Coronary artery (tissue), 2 donors: Measurements from ENCODE around the gene EDIL3.

Experiments
- DNase-seq: peaks from one replicate; pipeline ENCODE4 v3.0.0-alpha.2; 2017; ENCODE audit warnings: low spot score
- H3K27ac ChIP-seq, 2 donors: fragments of 200-600 bp; sonication (generic); one replicate each; pipeline ENCODE4 v1.5.1; 2016 to 2019
- H3K4me3 ChIP-seq: fragments of 200-600 bp; sonication (generic); 2 replicates; pipeline ENCODE4 v1.5.1; 2016; ENCODE audit warnings: mild to moderate bottlenecking, moderate library complexity
- TF ChIP-seq, protein P1 (sequence below): fragments of 200-600 bp; sonication (generic); IDR thresholded peaks from one replicate; pipeline ENCODE4 v1.5.1; 2019; ENCODE audit warnings: antibody characterized with exemption

Gene EDIL3

DNA sequence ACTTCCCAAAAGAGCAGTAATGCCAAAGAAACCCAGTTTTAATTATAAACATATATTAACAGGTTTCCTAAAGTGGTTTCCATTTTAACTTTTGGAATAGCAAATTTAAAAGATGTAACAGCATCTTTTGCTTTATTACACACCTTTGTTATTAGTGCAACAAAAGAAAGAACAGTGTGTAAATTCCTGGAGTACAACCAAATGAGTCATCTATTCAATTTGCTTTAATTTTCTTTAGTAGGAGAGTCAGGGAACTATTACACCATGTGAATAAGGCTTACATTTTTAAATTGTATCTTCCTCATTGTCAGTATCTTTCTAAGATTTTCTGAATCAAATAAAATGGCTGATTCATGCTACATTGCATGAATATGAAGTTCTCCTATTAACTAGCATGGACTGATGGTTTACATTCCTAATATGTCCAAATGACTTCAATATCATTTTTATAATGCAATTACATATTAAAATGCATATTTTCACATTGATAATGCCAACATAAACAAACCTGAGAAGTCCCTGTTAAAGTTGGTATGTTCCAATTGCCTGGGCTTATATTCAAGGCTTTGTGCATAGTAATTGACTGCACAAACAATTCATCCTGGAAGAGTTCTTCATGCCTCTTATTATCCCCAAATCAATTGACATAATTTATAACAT lies 22.5 kb downstream of the EDIL3 start:
- no peak for DNase-seq
- TF ChIP-seq, protein P1, sequence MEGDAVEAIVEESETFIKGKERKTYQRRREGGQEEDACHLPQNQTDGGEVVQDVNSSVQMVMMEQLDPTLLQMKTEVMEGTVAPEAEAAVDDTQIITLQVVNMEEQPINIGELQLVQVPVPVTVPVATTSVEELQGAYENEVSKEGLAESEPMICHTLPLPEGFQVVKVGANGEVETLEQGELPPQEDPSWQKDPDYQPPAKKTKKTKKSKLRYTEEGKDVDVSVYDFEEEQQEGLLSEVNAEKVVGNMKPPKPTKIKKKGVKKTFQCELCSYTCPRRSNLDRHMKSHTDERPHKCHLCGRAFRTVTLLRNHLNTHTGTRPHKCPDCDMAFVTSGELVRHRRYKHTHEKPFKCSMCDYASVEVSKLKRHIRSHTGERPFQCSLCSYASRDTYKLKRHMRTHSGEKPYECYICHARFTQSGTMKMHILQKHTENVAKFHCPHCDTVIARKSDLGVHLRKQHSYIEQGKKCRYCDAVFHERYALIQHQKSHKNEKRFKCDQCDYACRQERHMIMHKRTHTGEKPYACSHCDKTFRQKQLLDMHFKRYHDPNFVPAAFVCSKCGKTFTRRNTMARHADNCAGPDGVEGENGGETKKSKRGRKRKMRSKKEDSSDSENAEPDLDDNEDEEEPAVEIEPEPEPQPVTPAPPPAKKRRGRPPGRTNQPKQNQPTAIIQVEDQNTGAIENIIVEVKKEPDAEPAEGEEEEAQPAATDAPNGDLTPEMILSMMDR: no peak
- no peak overlapping the region for H3K4me3 ChIP-seq
- no peak overlapping the region for H3K27ac ChIP-seq

DNA sequence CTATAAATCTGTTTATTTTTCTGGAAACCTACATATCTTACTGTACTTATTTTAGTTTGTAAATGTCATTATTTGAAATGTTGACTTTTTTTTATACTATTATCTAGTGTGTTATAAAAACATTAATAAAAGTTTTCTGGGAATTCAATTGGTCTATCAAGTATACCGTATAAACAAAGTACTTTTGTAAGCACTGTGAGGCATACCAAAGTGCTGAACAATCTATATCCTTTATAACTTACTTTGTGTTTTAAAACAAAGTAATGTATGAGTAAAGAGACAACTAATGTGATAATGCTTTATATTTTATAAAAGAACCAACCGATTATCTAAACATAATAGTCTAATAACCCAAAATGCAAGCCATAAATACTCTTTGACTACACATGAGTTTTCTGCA lies 23.1 kb downstream of the EDIL3 start:
- TF ChIP-seq, protein P1: no peak
- H3K27ac ChIP-seq: no peak overlapping the region
- DNase-seq: no peak
- H3K4me3 ChIP-seq: no peak overlapping the region

DNA sequence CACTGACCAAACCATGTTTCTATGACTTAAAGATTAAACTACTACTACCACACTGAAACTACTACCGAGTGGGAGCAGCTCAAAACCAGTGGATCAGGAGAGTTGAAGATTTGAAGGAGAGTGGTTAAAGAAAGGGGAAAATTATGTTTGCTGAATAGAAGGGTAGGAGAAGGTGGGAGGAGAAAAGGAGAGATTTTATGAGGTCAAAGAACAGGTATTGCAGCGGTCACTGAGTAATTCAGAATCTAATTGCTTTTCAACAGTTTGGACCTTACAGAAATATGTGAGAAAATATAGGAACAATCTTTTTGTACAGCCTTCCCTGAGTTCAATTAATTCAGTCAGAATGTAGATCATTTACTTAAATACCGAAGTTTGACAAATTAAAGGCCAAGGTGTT lies 24.6 kb downstream of the EDIL3 start:
- no peak for DNase-seq
- no peak overlapping the region for H3K27ac ChIP-seq

DNA sequence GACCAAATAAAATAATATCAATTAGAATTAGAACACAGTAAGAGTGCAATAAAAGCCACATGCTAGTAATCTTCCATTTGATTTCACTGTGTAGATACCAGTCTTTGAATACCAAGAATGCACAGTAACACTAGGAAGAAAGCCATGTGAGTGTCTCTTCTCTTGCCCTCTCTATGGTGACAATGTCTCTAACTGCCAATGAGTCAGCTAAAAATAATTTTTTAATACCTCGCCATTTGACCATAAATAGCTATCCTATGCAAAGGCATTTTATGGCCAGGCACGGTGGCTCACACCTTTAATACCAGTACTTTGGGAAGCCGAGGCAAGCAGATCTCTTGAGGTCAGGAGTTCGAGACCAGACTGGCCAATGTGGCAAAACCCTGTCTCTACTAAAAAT lies 30.6 kb downstream of the EDIL3 start:
- no peak overlapping the region for H3K4me3 ChIP-seq
- no peak for DNase-seq
- TF ChIP-seq, protein P1: no peak
- H3K27ac ChIP-seq: no peak overlapping the region

More for the DNA sequence above, 24.6 kb downstream of the EDIL3 start:
- TF ChIP-seq, protein P1: no peak
- no peak overlapping the region for H3K4me3 ChIP-seq

DNA sequence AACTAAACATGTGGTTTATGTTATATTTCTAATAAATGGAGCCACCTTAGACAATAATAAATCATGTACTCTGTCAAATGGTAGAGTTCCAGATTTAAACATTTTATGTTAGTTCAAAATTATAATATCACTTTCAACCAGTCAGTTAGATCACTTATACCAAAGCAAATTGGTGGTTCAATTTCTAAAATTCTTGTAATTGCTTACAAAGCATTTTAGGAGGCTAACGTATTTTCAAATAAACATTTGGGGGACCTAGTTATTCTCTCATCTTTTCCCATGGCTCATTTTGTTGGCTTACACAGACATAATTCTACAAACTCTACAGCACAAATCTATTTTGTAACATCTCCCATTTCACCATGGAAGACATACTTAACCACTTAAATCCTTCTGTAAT lies 39.9 kb downstream of the EDIL3 start:
- H3K27ac ChIP-seq: no peak overlapping the region
- H3K4me3 ChIP-seq: no peak overlapping the region
- DNase-seq: no peak
- TF ChIP-seq, protein P1: no peak

DNA sequence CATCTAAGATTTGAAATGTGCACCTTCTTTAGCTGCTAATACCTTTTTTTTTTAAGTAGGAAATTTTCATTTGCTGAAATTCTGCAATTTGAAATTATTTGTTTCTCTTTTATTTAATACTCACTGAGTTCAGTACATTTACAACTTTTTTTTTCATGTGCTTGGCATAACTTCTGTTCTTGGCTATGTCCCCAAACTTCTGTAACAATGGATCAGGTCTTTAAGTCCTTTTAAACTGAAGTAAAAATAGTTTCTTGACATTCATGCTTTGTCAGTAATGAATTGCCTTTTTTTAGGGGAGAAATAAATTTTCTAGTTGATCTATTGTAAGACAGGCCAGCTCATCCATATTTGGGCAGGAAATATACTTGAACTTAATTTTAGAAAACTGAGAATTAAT lies 41.5 kb downstream of the EDIL3 start:
- Histone ChIP-seq H3K4me3 (no peak overlapping the region), H3K27ac (no peak overlapping the region)
- TF ChIP-seq, protein P1: no peak
- no peak for DNase-seq

DNA sequence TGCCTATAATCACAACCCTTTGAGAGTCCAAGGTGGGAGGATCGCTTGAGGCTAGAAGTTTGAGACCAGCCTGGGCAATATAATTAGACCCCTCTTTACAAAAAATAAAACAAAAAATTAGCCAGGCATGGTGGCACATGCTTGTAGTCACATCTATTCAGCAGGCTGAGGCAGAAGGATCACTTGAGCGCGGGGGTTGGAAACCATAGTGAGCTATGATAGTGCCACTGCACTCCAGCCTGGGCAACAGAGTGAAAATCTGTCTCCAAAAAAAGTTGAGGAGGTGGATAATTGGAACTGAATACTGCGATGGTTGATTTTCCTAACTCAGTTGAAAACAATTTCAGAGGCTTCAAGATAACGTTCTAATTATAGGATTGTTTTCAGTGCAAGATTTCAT lies 52.6 kb downstream of the EDIL3 start:
- TF ChIP-seq, protein P1: no peak
- Histone ChIP-seq H3K27ac (peak overlapping the region; percentile 22 to 59), H3K4me3 (no peak overlapping the region)
- DNase-seq: no peak
